GM18520 (cell line): ENCODE measurements around the gene TEX261.
A peak's percentile ranks its signal among the peaks of the same experiment; 100 is the strongest.

Experiments
- ATAC-seq: cut with Tn5 transposase; IDR thresholded peaks from one replicate; pipeline ENCODE4 v1.9.1; 2021; ENCODE audit not compliant: unreplicated experiment

The TEX261 gene

GRCh38 chr2:70982971-70983370 is 11.7 kb downstream of the TEX261 start:
- no peak for ATAC-seq

GRCh38 chr2:70981866-70982810 is 12.5 kb downstream of the TEX261 start:
- ATAC-seq: no peak

GRCh38 chr2:70981421-70981820 is 13.3 kb downstream of the TEX261 start:
- ATAC-seq: no peak

- ATAC-seq: no peak
These were observed 15.0 kb downstream of the TEX261 start for GRCh38 chr2:70979626-70980025.

- ATAC-seq: no peak
These were observed 15.5 kb downstream of the TEX261 start for GRCh38 chr2:70979180-70979488.

- ATAC-seq: no peak
These were observed 16.1 kb downstream of the TEX261 start, which contains the start of gene ANKRD53 for GRCh38 chr2:70978341-70979179. Gene ANKRD53, plus strand, starts transcription at chr2:70978630. Its CDS starts 16 bp downstream, at chr2:70978646.

- no peak for ATAC-seq
These were observed 17.0 kb downstream of the TEX261 start for GRCh38 chr2:70977605-70978205.

GRCh38 chr2:70975237-70975636 is 19.4 kb downstream of the TEX261 start:
- ATAC-seq: no peak

- no peak for ATAC-seq
These were observed 20.1 kb downstream of the TEX261 start for GRCh38 chr2:70974592-70974991.

GRCh38 chr2:70967189-70967588 is 27.5 kb downstream of the TEX261 start:
- ATAC-seq: no peak

- ATAC-seq: no peak
These were observed 28.0 kb downstream of the TEX261 start for GRCh38 chr2:70966681-70967080.

GRCh38 chr2:70965506-70965905 is 29.2 kb downstream of the TEX261 start:
- ATAC-seq: no peak

GRCh38 chr2:70964596-70965386 is 29.9 kb downstream of the TEX261 start:
- peak; percentile 61 for ATAC-seq

- ATAC-seq: no peak
These were observed 30.5 kb downstream of the TEX261 start for GRCh38 chr2:70964133-70964532.

- no peak for ATAC-seq
These were observed 31.5 kb downstream of the TEX261 start for GRCh38 chr2:70962885-70963878.

- no peak for ATAC-seq
These were observed 32.3 kb downstream of the TEX261 start for GRCh38 chr2:70962211-70962884.

- ATAC-seq: no peak
These were observed 33.1 kb downstream of the TEX261 start for GRCh38 chr2:70961648-70961994.

- ATAC-seq: no peak
These were observed 33.6 kb downstream of the TEX261 start for GRCh38 chr2:70960833-70961647.
